Activated T-helper 17 cell treated with anti-CD3 and anti-CD28 coated beads, Interleukin-2, amount 50 U/mL, for 72 hours (primary cell): ENCODE measurements around the gene PLXDC1. TPM values are rescaled to one million over a fixed set of nuclear protein-coding genes. Genes with fewer than 3 reads are reported as not detected.
A peak's percentile ranks its signal among the peaks of the same experiment; 100 is the strongest.
"Not testable (repeated sequence)": the region's sequence is repeated elsewhere in the genome, so short reads cannot be mapped to it uniquely, and the experiment has no call there.

Source experiments
- ATAC-seq: fragments of 150-1000 bp; cut with Tn5 transposase; replicated peaks from 2 replicates; pipeline ENCODE4 v1.10.0; 2021; ENCODE audit warnings: mild to moderate bottlenecking, moderate library complexity
- H3K27ac Mint-ChIP-seq: one replicate; pipeline ENCODE4 v1.8.0; 2022; ENCODE audit warnings: mixed read lengths
- H3K27me3 Mint-ChIP-seq: one replicate; pipeline ENCODE4 v1.8.0; 2022; ENCODE audit warnings: mixed read lengths
- H3K36me3 Mint-ChIP-seq: one replicate; pipeline ENCODE4 v1.8.0; 2022; ENCODE audit warnings: low read depth, mild to moderate bottlenecking, mixed read lengths
- H3K4me1 Mint-ChIP-seq: one replicate; pipeline ENCODE4 v1.8.0; 2022; ENCODE audit warnings: mixed read lengths
- H3K4me3 Mint-ChIP-seq: one replicate; pipeline ENCODE4 v1.8.0; 2022; ENCODE audit warnings: mild to moderate bottlenecking, mixed read lengths
- H3K9me3 Mint-ChIP-seq: one replicate; pipeline ENCODE4 v1.8.0; 2022; ENCODE audit warnings: mixed read lengths
- total RNA-seq, 2 donors: library from RNA; stranded (reverse); gene quantifications; one replicate each; pipeline ENCODE4 v1.2.3, GENCODE V29; 2022

Gene PLXDC1
- total RNA-seq, 2 donors from 2014 or later = 0.41 to 2.1 TPM

- no peaks in the 10 kb centered on the region for H3K9me3 Mint-ChIP-seq
- peaks cover 6% of the 10 kb centered on the region for H3K36me3 Mint-ChIP-seq
- no peak overlapping the region for H3K4me3 Mint-ChIP-seq
- H3K27ac Mint-ChIP-seq = no peak overlapping the region
- H3K4me1 Mint-ChIP-seq = peaks cover 15% of the 10 kb centered on the region
- H3K27me3 Mint-ChIP-seq = peaks cover 13% of the 10 kb centered on the region
- no peak for ATAC-seq
These were observed 19.1 kb upstream of the PLXDC1 start for GRCh38 chr17:39170558-39170957.

GRCh38 chr17:39170109-39170508 lies 18.7 kb upstream of the PLXDC1 start:
- Mint-ChIP-seq H3K4me3 (no peak overlapping the region), H3K27me3 (peaks cover 13% of the 10 kb centered on the region), H3K4me1 (peaks cover 15% of the 10 kb centered on the region), H3K36me3 (peaks cover 2% of the 10 kb centered on the region), H3K27ac (no peak overlapping the region), H3K9me3 (no peaks in the 10 kb centered on the region)
- ATAC-seq = no peak

DNA sequence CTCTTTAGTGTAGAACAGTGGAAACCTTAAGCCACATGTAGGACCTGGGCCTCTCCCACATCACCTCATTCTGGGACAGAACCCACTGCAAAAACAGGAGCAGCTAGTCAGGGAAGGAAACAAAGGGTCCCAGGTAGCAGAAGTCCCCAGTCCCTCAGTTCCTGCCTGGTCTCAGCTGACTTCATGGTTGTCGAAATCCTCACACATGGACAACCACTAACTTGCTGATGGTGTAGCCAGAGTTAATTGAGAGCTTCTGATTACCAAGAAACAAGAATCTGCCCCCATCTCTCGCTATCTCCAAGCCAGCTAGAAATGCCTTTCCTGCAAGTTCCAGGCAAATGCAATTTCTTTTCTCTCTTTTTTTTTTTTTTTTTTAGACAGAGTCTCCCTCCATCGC lies 18.1 kb upstream of the PLXDC1 start:
- Mint-ChIP-seq H3K4me1 (peaks cover 19% of the 10 kb centered on the region), H3K4me3 (no peak overlapping the region), H3K27ac (no peak overlapping the region), H3K27me3 (peaks cover 17% of the 10 kb centered on the region), H3K9me3 (no peaks in the 10 kb centered on the region), H3K36me3 (no peaks in the 10 kb centered on the region)
- ATAC-seq = no peak

GRCh38 chr17:39169101-39169500 lies 17.7 kb upstream of the PLXDC1 start:
- no peak overlapping the region for H3K4me3 Mint-ChIP-seq
- no peak overlapping the region for H3K27ac Mint-ChIP-seq
- no peaks in the 10 kb centered on the region for H3K36me3 Mint-ChIP-seq
- H3K9me3 Mint-ChIP-seq = no peaks in the 10 kb centered on the region
- H3K4me1 Mint-ChIP-seq = peaks cover 21% of the 10 kb centered on the region
- H3K27me3 Mint-ChIP-seq = peaks cover 18% of the 10 kb centered on the region
- ATAC-seq = no peak

- not testable (repeated sequence) for ATAC-seq, H3K27ac Mint-ChIP-seq
- peaks cover 18% of the 10 kb centered on the region for H3K27me3 Mint-ChIP-seq
These were observed 17.1 kb upstream of the PLXDC1 start for GRCh38 chr17:39168503-39168902.

GRCh38 chr17:39167476-39167875 lies 16.0 kb upstream of the PLXDC1 start:
- peaks cover 18% of the 10 kb centered on the region for H3K27me3 Mint-ChIP-seq
- no peak overlapping the region for H3K27ac Mint-ChIP-seq
- no peak for ATAC-seq
- H3K36me3 Mint-ChIP-seq = no peaks in the 10 kb centered on the region
- no peak overlapping the region for H3K4me3 Mint-ChIP-seq
- no peaks in the 10 kb centered on the region for H3K9me3 Mint-ChIP-seq
- H3K4me1 Mint-ChIP-seq = peaks cover 15% of the 10 kb centered on the region

More at GRCh38 chr17:39168503-39168902, 17.1 kb upstream of the PLXDC1 start:
- H3K4me3 Mint-ChIP-seq, H3K9me3 Mint-ChIP-seq, H3K36me3 Mint-ChIP-seq: not testable (repeated sequence)
- H3K4me1 Mint-ChIP-seq = peaks cover 17% of the 10 kb centered on the region

- no peak overlapping the region for H3K4me3 Mint-ChIP-seq
- no peak for ATAC-seq
- H3K27me3 Mint-ChIP-seq = peaks cover 18% of the 10 kb centered on the region
- H3K9me3 Mint-ChIP-seq = no peaks in the 10 kb centered on the region
- peaks cover 11% of the 10 kb centered on the region for H3K4me1 Mint-ChIP-seq
- no peak overlapping the region for H3K27ac Mint-ChIP-seq
- H3K36me3 Mint-ChIP-seq = no peaks in the 10 kb centered on the region
These were observed 15.2 kb upstream of the PLXDC1 start for GRCh38 chr17:39166437-39167335.

DNA sequence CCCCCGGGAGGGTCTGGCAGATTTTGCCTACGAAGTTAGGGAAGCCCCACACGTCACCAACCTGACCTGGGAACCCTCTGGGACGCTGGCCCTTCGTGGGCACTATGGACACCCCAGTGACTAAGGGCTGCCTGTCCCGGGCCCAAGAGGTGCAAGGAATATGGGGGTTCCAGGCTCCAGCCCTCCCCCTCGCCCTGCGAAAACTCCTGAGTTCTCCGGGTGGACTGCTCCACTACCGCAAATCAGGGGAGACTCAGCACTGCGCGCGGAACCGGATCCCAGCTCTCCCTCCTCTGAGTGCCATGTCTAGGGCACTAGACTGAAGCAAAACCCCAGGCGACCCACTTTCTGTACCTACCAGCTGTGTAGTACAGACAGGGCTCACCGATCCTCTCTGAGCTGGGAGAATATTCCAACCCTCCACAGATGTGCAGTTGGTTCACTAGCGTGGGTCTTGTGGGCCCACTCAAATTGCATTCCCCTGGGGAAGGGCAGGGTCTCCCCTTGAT lies 14.5 kb upstream of the PLXDC1 start, which contains the start of gene ARL5C:
Gene ARL5C (minus strand): TSS at position 321 of the 509 bp plus-strand sequence. CDS start 401 bp downstream, outside the sequence.
- no peaks in the 10 kb centered on the region for H3K36me3 Mint-ChIP-seq
- H3K27ac Mint-ChIP-seq = peak within 1 kb of the TSS; percentile 42
- ATAC-seq = no peak
- H3K4me1 Mint-ChIP-seq = peaks cover 11% of the 10 kb centered on the region
- H3K27me3 Mint-ChIP-seq = peaks cover 18% of the 10 kb centered on the region
- peak within 1 kb of the TSS; percentile 81 for H3K4me3 Mint-ChIP-seq
- H3K9me3 Mint-ChIP-seq = no peaks in the 10 kb centered on the region

- H3K9me3 Mint-ChIP-seq = no peaks in the 10 kb centered on the region
- peak overlapping the region; percentile 42 for H3K27ac Mint-ChIP-seq
- H3K4me1 Mint-ChIP-seq = peaks cover 11% of the 10 kb centered on the region
- ATAC-seq = peak; percentile 15
- peak overlapping the region; percentile 81 for H3K4me3 Mint-ChIP-seq
- no peaks in the 10 kb centered on the region for H3K36me3 Mint-ChIP-seq
- H3K27me3 Mint-ChIP-seq = peaks cover 18% of the 10 kb centered on the region
These were observed 13.9 kb upstream of the PLXDC1 start for GRCh38 chr17:39165178-39165840.

DNA sequence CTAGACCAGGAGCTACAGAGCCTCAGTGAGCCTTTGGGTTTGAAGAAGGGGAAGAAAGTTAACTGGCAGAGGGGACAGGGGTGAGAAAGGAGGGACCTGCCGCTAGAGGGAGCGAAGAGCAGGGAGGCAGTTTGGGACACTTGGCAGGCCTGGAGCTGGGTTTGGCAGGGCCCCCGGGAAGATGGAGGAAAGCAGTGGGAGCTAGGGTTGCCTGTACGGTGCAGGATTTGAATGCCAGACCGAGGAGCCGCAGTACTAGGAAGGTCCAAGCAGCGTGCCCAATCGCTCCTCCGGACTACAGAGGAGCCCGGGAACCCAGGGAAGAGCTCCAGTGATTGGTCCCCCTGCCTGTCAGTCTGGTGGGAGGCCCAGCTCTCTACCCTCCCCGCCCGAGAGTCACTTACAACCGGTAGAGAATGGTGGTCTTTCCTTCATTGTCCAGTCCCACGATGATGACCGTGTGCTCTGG lies 13.3 kb upstream of the PLXDC1 start:
- Mint-ChIP-seq H3K9me3 (no peaks in the 10 kb centered on the region), H3K4me1 (peaks cover 11% of the 10 kb centered on the region), H3K27ac (peak overlapping the region; percentile 42), H3K27me3 (peaks cover 18% of the 10 kb centered on the region), H3K4me3 (peak overlapping the region; percentile 81), H3K36me3 (no peaks in the 10 kb centered on the region)
- peak; percentile 94 for ATAC-seq

DNA sequence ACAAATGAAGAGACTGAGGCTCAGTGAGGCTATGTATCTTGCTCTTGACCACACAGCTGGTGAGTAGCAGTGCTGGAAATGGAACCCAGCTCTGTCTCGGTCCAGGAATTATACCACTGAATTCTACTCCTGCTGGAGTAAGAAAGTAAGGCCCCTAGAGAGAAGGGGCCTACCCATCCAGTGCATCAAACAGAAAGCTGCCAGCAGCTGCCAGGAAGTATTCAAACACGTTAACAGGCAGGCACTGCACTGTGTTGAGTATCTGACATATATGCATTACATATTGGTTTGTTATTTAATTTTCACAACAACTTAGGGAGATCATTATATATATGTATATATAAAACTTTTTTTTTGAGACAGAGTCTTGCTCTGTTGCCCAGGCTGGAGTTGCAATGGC lies 10.5 kb upstream of the PLXDC1 start:
- no peak overlapping the region for H3K4me3 Mint-ChIP-seq
- no peaks in the 10 kb centered on the region for H3K36me3 Mint-ChIP-seq
- ATAC-seq = no peak
- peaks cover 14% of the 10 kb centered on the region for H3K27me3 Mint-ChIP-seq
- H3K27ac Mint-ChIP-seq = no peak overlapping the region
- no peaks in the 10 kb centered on the region for H3K9me3 Mint-ChIP-seq
- H3K4me1 Mint-ChIP-seq = peaks cover 6% of the 10 kb centered on the region

DNA sequence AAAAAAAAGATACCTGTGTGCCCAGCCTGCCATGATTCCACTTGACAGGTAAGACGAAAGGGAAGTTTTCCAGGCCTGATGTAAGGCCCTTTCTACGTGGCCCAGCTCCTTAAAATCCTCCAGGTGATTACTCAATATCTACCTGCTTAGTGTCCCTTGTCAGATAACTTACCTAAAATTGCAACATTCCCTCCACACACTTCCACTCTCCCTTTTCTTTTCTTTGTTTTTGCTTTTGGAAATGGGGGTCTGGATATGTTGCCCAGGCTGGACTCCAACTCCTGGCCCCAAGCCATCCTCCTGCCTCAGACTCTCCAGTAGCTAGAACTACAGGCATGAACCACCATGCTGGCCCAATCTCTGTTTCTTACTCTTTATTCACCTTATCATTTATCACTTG lies 7.2 kb upstream of the PLXDC1 start:
- Mint-ChIP-seq H3K4me1 (peaks cover 10% of the 10 kb centered on the region), H3K9me3 (no peaks in the 10 kb centered on the region), H3K36me3 (peaks cover 15% of the 10 kb centered on the region), H3K4me3 (no peak overlapping the region), H3K27me3 (no peaks in the 10 kb centered on the region), H3K27ac (no peak overlapping the region)
- no peak for ATAC-seq

- Mint-ChIP-seq H3K4me1 (peaks cover 26% of the 10 kb centered on the region), H3K4me3 (no peak overlapping the region), H3K9me3 (no peaks in the 10 kb centered on the region), H3K36me3 (peaks cover 24% of the 10 kb centered on the region), H3K27ac (no peak overlapping the region), H3K27me3 (no peaks in the 10 kb centered on the region)
- ATAC-seq = no peak
These were observed 5.1 kb upstream of the PLXDC1 start for GRCh38 chr17:39156491-39156890.

DNA sequence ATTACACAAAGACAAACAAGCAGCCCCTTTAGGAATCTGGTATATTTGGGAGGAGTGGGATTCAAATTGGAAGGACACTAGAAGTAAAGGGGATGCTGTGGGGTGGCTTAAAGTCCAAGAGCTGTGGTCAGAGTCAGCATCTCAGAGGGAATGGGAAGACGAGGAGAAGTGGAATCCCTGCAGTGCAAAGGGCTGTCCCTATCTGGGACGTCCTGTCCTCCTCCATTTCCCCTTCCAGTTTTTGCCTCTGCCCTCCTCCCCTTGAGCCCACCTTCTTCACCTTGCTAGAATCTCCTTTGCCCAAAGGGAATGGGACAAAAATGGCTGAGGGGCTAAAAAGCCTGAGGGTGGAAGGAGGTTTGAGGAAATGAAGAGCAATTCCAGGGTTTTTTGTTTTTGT lies 4.2 kb upstream of the PLXDC1 start:
- peaks cover 24% of the 10 kb centered on the region for H3K36me3 Mint-ChIP-seq
- peaks cover 26% of the 10 kb centered on the region for H3K4me1 Mint-ChIP-seq
- H3K27ac Mint-ChIP-seq = no peak overlapping the region
- ATAC-seq = no peak
- H3K27me3 Mint-ChIP-seq = no peaks in the 10 kb centered on the region
- H3K4me3 Mint-ChIP-seq = no peak overlapping the region
- no peaks in the 10 kb centered on the region for H3K9me3 Mint-ChIP-seq
